ENCODE measurements around the gene AKNA.
A peak's percentile ranks its signal among the peaks of the same experiment; 100 is the strongest.

AKNA gene

DNA sequence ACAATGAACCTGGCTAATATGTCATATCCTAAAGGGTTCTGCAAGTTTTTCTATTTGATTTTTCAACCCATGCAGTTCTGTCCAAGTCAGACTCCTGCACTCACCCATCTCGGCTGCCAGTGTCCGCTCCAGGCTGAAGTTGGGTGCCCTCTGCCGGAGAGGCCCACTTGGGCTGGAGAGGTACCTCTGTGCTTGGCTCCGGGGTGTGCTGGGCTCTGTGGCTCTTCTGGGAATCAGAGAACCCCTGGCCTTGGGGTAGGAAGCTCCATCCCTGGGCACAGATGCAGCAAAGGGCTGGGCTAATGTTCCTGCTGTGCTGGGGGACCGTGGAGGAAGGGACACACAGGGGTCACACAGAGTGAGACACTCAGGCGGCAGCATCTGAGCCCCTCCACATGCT is 32.0 kb downstream of the AKNA start:
- DNase-seq, result no peak

DNA sequence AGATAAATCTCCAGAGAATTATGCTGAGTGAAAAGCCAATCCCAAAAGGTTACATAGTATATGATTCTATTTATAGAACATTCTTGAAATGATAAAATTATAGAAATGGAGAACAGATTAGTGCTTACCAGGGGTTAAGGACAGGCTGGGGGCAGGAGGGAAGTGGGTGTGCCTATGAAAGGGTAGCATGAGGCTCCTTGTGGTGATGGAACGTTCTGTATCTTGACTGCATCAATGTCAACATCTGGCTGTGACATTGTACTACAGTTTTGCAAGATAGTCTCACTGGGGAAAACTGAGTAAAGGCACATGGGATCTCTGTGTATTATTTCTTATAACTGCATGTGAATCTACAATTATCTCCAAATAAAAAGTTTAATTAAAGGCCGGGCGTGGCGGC is 35.9 kb downstream of the AKNA start:
- no peak for DNase-seq

- no peak for DNase-seq
Measured at GRCh38 chr9:114350636-114351401, 37.0 kb downstream of the AKNA start.

GRCh38 chr9:114349713-114350480 is 37.9 kb downstream of the AKNA start:
- no peak for DNase-seq

- DNase-seq, result peak; percentile 97
Measured at GRCh38 chr9:114348906-114349482, 38.8 kb downstream of the AKNA start.

- no peak for DNase-seq
Measured at GRCh38 chr9:114348261-114348905, 39.4 kb downstream of the AKNA start.

GRCh38 chr9:114347675-114348074 is 40.1 kb downstream of the AKNA start:
- no peak for DNase-seq

GRCh38 chr9:114346146-114346545 is 41.6 kb downstream of the AKNA start:
- no peak for DNase-seq

- no peak for DNase-seq
Measured at GRCh38 chr9:114345493-114346065, 42.2 kb downstream of the AKNA start.

- no peak for DNase-seq
Measured at GRCh38 chr9:114344692-114345091, 43.1 kb downstream of the AKNA start.

GRCh38 chr9:114344188-114344566 is 43.6 kb downstream of the AKNA start:
- DNase-seq, result no peak

GRCh38 chr9:114343471-114344187 is 44.2 kb downstream of the AKNA start:
- DNase-seq, result no peak

DNA sequence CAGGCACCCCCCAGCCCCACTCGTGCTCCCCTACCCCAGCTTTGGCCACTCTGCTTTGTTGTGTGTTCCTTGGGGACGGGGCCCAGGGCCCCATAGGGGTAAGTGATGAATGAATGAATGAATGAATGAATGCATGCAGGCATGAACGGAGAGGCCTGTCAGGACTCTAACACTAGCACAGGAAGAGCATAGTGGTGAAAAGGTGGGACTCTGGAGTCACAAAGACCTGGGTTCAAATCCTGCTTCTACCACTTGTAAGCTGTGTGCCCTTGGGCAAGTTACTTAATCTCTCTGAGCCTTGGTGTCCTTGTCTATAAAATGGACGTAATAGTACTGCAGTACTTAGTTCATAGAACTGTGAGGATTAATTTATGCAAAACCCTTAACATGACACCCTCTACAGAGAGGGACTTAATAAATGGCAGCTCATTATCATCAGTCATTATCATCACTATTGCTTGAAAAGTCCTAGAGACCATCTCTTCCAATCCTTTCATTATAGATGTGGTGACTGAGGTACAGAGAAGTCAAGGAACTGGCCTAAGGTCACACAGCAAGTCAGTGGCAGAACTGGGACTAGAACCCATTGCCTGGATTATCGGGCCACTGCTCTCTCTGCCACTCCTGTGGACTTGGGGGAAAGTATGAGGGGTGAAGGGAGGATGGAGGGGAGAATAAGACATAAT is 44.9 kb downstream of the AKNA start:
- DNase-seq, result no peak

GRCh38 chr9:114341991-114342390 is 45.8 kb downstream of the AKNA start:
- no peak for DNase-seq

- no peak for DNase-seq
Measured at GRCh38 chr9:114341152-114341830, 46.5 kb downstream of the AKNA start.

GRCh38 chr9:114339130-114339908 is 48.5 kb downstream of the AKNA start:
- no peak for DNase-seq

DNA sequence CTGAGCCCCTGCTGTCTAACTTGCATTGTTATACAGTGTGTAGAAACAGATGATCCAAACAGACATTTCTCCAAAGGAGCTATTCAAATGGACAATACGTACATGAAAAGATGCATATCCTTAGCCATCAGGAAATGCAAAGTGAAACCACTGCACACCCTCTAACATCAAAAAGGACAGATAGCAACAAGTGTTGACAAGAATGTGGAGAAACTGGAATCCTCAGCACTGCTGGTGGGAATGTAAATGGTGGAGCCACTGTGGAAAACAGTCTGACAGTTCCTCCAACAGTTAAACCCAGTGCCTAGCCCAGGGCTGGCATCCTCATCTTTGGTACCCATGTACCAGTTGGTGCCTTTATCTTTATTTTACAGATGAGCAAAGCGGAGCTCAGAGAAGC is 49.6 kb downstream of the AKNA start:
- no peak for DNase-seq

DNA sequence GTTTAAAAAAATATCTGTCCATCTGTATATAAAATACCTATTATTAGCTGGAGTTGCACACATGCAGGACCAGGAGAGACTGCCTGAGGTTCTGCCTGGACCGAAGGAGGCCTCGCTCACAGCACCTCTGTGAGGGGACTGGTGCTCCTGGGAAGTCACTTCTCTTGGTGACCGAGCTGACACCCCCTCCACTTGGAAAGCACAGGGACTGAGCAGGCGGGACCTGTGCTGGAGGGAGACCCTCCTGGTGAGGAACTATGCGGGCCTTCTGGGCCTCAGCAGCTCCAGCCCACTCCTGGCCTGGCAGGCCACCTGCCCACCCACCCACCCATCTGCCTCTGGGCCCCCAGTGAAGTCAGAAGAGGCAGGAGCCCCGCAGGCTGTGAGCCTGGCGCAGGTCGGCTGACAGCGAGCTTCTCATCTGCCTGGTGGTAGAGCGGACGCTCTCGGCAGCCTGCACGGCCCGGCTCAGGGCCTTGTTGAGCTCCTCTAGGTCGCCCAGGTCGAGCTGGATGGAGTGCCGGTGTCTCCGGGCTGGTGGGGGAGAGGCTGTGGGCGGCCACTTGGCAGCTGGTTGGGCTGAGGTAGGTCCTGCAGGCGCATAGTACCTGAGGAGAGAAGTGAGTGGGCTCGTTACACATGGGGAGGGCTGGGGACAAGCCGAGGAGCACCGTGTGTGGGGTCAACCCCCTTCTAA is 50.9 kb downstream of the AKNA start:
- no peak for DNase-seq

- no peak for DNase-seq
Measured at GRCh38 chr9:114336157-114336556, 51.6 kb downstream of the AKNA start.

- DNase-seq, result no peak
Measured at GRCh38 chr9:114335745-114336144, 52.0 kb downstream of the AKNA start.

Data from GF-D8 (cell line).